Measurements from ENCODE around the gene PRKN.
"Not testable (repeated sequence)": the region's sequence is repeated elsewhere in the genome, so short reads cannot be mapped to it uniquely, and the experiment has no call there.

DNA sequence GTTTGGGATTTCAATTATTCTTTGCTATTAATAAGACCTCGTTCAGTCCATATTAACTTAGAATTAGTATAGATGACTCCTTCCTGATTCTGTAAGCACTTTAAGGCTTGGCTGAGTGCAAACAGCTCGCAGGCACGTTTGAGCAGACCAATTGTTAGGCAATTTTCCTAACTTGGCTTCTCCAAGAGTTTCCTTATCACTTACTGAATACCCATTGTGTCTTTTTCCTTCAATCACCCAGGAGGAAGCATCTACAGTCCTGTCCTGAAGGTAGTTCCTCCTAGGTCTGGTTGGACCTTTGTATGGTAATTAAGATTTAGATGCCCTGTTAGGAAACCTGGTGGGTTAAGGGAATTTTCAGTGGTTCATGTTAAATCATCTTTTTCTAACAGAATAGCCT, 1414.1 kb downstream of the PRKN start:
- TF ChIP-seq, protein P1, sequence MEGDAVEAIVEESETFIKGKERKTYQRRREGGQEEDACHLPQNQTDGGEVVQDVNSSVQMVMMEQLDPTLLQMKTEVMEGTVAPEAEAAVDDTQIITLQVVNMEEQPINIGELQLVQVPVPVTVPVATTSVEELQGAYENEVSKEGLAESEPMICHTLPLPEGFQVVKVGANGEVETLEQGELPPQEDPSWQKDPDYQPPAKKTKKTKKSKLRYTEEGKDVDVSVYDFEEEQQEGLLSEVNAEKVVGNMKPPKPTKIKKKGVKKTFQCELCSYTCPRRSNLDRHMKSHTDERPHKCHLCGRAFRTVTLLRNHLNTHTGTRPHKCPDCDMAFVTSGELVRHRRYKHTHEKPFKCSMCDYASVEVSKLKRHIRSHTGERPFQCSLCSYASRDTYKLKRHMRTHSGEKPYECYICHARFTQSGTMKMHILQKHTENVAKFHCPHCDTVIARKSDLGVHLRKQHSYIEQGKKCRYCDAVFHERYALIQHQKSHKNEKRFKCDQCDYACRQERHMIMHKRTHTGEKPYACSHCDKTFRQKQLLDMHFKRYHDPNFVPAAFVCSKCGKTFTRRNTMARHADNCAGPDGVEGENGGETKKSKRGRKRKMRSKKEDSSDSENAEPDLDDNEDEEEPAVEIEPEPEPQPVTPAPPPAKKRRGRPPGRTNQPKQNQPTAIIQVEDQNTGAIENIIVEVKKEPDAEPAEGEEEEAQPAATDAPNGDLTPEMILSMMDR (IDR thresholded peaks at IDR 0.05): not testable (repeated sequence)
- not testable (repeated sequence) for TF ChIP-seq POLR2A (IDR thresholded peaks at IDR 0.05); POLR2AphosphoS5 (IDR thresholded peaks at IDR 0.05; ENCODE audit: insufficient read depth in 1 of 2, low read depth in 1 of 2)
